Hematopoietic multipotent progenitor cell treated with erythropoietin and hydrocortisone succinate and interleukin-3 and kit ligand, for 8 days (in vitro differentiated cells): ENCODE results near the gene PSMA7.

Source experiments
- DNase-seq: peaks from one replicate; pipeline ENCODE4 v3.0.0-alpha.2; 2015

Gene PSMA7

GRCh38 chr20:62135573-62136266 lies 7.5 kb downstream of the PSMA7 start:
- no peak for DNase-seq

GRCh38 chr20:62134735-62135231 lies 8.4 kb downstream of the PSMA7 start:
- DNase-seq = no peak

DNA sequence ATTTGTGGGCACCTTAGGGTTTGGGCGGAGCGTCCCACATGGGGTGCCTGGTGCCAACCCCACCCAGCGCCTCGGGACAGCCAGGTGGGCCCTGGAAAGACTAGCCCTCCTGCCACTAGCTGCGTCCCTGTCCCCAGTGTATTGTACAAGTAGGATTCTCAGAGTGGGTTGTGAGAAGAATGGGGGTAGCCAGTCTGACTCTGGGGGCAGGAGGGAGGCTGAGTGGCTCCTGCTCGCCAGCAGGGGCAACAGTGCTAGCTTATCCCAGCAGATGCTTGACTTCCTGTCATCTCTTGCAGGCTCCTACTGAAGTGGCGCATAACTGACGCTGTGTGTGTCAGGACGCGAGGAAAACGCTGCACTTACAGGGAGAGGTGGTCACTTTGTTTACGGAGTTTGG lies 9.3 kb downstream of the PSMA7 start:
- DNase-seq = no peak

DNA sequence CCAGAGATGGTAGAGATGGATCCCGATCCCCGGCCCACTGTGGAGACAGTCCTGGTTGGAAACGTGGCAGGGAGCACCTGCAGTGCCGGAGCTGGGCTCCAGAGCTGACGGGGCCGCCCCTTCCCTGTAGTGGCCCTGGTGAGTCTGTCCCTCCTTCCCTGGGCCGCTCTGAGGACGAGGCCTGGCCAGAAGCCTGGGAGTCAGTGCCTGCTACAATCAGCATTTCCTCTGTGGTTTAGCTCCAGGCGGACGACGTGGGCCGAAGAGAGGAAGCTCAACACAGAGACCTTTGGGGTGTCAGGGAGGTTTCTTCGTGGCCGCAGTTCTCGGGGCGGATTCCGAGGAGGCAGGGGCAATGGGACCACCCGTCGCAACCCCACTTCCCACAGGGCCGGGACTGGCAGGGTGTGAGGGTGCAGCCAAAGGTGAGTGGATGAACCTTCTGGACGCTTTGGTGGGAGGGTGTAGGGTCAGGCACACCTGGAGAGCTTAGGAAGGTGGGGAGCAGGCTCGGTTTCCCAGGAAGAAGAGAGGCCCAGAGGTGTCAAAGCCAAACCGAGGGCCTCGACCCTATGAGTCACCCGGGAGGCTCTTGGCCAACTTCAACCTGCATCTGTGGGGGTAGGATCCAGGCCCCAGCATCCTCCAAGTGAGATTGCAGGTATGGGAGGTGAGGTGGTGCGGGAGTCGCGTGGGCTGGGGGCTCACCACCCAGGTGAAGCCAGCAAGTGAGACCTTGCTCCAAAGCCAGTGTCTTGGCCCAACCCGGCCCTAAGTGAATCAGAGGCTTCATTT lies 9.9 kb downstream of the PSMA7 start:
- no peak for DNase-seq

- DNase-seq = no peak
Observed at GRCh38 chr20:62132421-62132820, 10.8 kb downstream of the PSMA7 start.

DNA sequence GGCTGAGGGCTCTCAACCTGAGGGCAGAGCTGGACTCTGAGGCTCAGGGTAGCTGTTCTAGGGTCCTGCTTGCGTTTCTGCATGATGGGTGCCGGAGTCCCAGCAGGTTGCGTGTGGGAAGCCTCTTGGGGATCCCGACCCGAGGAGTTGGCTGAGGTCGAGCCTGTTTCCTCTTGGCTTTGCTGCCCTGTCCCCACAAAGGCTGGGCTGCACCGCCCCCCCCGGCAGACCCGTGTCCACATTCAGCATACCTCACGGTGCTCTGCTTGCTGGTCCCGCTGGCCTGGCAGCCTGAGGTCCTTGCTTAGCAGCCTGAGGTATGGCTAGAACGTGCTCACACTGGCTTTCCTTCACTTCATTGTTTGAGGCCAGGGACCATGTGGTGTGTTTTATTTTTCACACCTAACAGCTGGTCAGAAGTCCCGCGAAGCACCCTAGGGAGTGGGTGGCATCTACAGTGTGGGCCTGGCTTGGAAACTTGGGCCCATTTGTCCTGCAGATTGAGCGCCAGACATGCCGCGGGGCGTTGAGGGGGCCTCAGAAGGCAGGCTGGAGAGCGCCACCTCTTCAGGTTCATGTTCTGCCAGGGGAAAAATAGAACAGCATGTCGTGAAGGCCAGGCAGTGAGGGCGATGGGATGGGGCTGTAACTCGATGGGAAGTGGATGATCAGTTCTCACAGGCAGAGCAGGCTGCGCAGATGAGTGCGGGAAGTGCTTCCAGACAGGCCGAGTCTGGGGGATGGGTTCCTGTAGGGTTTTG lies 11.5 kb downstream of the PSMA7 start:
- DNase-seq = no peak

GRCh38 chr20:62129731-62130531 lies 13.3 kb downstream of the PSMA7 start:
- no peak for DNase-seq

GRCh38 chr20:62128502-62128901 lies 14.7 kb downstream of the PSMA7 start:
- DNase-seq = no peak

GRCh38 chr20:62127799-62128198 lies 15.4 kb downstream of the PSMA7 start:
- no peak for DNase-seq

- DNase-seq = no peak
Observed at GRCh38 chr20:62126141-62126540, 17.1 kb downstream of the PSMA7 start.

- no peak for DNase-seq
Observed at GRCh38 chr20:62123450-62124118, 19.6 kb downstream of the PSMA7 start.

GRCh38 chr20:62122654-62123449 lies 20.3 kb downstream of the PSMA7 start:
- DNase-seq = no peak

DNA sequence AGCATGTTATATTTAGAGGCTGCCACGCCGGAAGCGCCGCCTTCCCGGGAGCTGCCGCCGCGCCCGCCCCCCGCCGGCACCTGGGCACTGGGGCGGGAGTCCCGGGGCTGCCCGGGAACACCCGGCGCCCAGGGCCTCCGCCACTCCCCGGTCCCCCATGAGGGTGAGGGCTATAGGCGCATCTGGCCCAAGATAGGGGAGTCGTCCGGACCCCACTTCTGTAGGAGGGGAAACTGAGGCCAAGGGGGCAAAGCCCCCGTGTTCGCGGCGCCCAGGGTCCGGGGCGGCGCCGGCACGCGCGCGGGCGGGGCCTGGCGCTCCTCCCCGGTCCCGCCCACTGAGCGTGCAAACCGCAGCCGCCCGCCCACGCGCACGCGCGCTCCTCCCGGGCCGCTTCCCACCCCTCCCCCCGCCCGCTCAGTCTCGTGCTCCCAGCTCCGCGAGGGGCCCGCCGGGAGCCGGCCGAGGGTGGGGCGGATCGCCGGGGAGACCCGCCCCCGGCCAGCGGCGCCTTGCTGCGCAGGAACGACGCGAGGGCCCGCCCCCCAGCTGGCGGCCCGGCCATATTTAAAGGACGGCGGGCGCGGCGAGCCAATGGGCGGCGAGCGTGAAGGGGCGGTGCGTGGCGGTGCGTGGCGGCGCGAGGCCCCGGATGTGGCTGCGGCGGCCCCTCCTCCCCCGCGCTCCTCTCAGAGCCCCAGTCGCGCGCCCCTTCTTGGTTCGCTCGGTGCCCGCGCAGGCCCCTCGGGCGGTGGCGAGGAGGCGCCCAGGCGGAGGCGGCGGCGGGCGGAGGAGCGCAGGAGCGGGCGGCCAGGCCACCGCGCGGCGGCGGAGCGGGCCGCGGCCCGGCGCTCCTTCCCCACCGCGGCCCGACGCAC lies 21.2 kb downstream of the PSMA7 start, which contains the start of gene LSM14B:
TSS of gene LSM14B (plus strand) at position 700 of the 878 bp plus-strand sequence. CDS start 192 bp downstream, outside the sequence.
- peak; percentile 95 for DNase-seq

DNA sequence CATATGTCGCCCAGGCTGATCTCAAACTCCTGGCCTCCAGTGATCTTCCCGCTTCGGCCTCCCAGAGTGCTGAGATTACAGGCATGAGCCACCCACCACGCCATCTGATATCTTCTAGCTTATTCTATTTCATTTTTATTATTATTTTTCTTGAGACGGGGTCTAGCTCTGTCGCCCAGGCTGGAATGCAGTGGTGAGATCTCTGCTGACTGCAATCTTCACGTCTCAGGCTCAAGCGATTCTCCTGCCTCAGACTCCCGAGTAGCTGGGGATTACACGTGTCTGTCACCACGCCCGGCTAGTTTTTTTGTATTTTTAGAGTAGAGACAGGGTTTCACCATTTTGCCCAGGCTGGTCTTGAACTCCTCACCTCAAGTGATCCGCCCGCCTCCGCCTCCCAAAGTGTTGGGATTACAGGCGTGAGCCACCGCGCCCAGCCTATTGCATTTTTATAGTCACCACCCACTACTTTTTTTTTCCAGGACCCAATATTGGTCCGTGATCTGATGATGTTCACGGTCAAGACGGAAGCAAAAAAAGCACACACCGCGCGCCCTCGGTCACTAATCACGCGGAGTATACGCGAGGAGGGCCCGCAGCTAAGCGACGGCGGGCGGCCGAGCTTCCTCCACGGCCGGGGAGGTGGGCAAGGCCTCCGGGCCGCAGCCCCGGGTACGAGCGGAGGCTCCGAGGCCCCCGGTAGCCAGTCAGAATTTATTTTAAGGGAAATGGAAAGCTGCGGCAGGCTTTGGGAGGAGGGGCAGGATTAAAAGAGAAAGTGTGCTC lies 22.0 kb downstream of the PSMA7 start:
- DNase-seq = peak; percentile 73

- no peak for DNase-seq
Observed at GRCh38 chr20:62120365-62120762, 22.8 kb downstream of the PSMA7 start.

DNA sequence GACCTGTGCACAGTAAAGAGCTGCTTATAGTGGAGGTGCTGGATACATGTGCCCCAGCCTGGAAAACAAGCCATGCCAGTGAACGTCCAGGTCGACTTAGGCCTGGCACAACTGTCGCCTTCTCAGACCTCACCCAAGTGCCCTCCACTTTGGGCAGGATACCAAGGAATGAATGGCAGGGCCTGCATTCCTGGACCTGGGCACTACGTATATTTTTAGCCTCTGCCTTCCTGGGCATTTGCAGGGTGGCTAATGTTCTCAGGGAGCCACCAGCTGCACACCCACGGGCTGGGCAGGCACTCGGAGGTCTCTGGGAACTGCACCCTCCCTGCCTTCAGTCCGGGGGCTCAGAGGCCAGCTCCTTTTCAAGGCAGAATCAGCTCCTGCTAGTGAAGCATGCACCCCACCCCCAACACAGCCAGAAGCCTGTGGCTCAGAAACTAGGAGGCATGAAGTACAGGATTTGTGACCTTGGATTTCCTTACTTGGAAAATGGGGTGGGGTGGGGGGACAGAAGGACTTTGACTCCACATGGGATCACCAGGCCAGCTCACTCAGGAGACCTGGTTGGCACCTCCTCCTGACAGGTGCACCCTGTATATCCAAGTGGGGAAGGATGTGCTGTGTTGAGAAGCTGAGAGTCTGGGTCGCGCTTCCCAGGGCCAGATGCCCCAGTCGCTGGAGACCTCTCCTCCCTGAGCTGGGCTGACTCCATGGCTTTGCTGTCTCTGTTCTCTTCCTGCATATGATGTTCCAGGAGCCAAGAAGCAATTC lies 23.4 kb downstream of the PSMA7 start:
- DNase-seq = no peak

- no peak for DNase-seq
Observed at GRCh38 chr20:62119115-62119514, 24.1 kb downstream of the PSMA7 start.
